Esophagus muscularis mucosa (tissue), 4 donors: Measurements from ENCODE around the gene LOXL1. TPM values are rescaled to one million over a fixed set of nuclear protein-coding genes. Genes with fewer than 3 reads are reported as not detected.
A peak's percentile ranks its signal among the peaks of the same experiment; 100 is the strongest.

Experiments
- DNase-seq: peaks from one replicate; pipeline ENCODE4 v3.0.0-alpha.2; 2017; ENCODE audit errors: extremely low spot score
- H3K27ac ChIP-seq, 4 donors: fragments of 200-600 bp; sonication (generic); replicated peaks in 1 of 4; 1 replicate in 3 of 4; 2 replicates in 1 of 4; pipeline ENCODE4 v1.5.1; 2016 to 2019; ENCODE audit warnings: mild to moderate bottlenecking in 1 of 4
- H3K27me3 ChIP-seq, 4 donors: fragments of 200-600 bp; sonication (generic); one replicate each; pipeline versions ENCODE4 v1.5.1 to v1.6.0; 2016 to 2019
- H3K36me3 ChIP-seq, 4 donors: fragments of 200-600 bp; sonication (generic); one replicate each; pipeline ENCODE4 v1.5.1; 2016 to 2019
- H3K4me1 ChIP-seq, 4 donors: fragments of 200-600 bp; sonication (generic); one replicate each; pipeline ENCODE4 v1.5.1; 2016 to 2019
- H3K4me3 ChIP-seq, 4 donors: fragments of 200-600 bp; sonication (generic); 1 replicate in 2 of 4; 2 replicates in 2 of 4; pipeline ENCODE4 v1.5.1; 2016 to 2019; ENCODE audit warnings: mild to moderate bottlenecking in 4 of 4, moderate library complexity in 1 of 4
- H3K9me3 ChIP-seq, 4 donors: fragments of 200-600 bp; sonication (generic); 1 replicate in 3 of 4; 2 replicates in 1 of 4; pipeline ENCODE4 v1.5.1; 2016 to 2019
- EP300 ChIP-seq: sonication (generic); formaldehyde crosslinking; IDR thresholded peaks from one replicate; pipeline ENCODE4 v1.6.1; 2017; ENCODE audit warnings: antibody characterized with exemption
- POLR2A ChIP-seq: fragments of 450-650 bp; IDR thresholded peaks from one replicate; pipeline ENCODE4 v1.6.1; 2017; ENCODE audit warnings: antibody characterized with exemption, moderate library complexity, mild to moderate bottlenecking, low read depth
- POLR2AphosphoS5 ChIP-seq, 2 donors: sonication (generic); formaldehyde crosslinking; IDR thresholded peaks; one replicate each; pipeline ENCODE4 v1.6.1; 2017; ENCODE audit warnings: antibody characterized with exemption in 2 of 2
- WGBS: methylation state at CpG from one replicate; pipeline ENCODE4 v1.1.5; 2018; 5-methylcytosine and 5-hydroxymethylcytosine counted together
- intact Hi-C: fragments of 100-400 bp; cut with DNase I; formaldehyde crosslinking; loops from one replicate; pipeline ENCODE4 v1.15.1; 2023
- total RNA-seq, 4 donors: library from RNA; depleted of rRNA; stranded (reverse); fragments of >200 nt; gene quantifications; one replicate each; pipeline versions ENCODE4 v1.1.0 to v1.2.1, GENCODE V29; 2016
- TF ChIP-seq, protein P1 (sequence below), 3 experiments: fragments of 200-600 bp in 2 of 3; fragments of 450-650 bp in 1 of 3; sonication (generic) in 2 of 3; IDR thresholded peaks; one replicate each; pipeline ENCODE4 v1.5.1; 2017 to 2019; ENCODE audit warnings: antibody characterized with exemption in 3 of 3, mild to moderate bottlenecking in 2 of 3, moderate library complexity in 1 of 3

The LOXL1 gene
- total RNA-seq, 4 donors from 2014 or later, result 19.7 to 84.3 (median 39.1) TPM

DNA sequence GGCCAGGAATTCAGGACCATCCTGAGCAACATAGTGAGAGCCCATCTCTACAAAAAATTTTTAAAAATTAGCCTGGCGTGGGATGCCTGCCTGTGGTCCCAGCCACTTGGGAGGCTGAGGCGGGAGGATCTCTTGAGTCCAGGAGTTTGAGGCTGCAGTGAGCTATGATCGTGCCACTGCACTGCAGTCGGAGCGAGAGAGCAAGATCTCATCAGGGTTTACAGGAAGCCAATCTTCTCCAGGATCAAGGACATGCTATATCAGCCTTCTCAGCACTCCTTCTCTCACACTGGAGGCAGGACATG lies 66.3 kb downstream of the LOXL1 start:
- H3K4me3 ChIP-seq, result peak overlapping the region; percentile 76 to 91 (median 86)
- no peak for TF ChIP-seq POLR2AphosphoS5 (IDR thresholded peaks at IDR 0.05)
- TF ChIP-seq EP300, result no peak
- no peak for TF ChIP-seq POLR2A
- TF ChIP-seq, protein P1, sequence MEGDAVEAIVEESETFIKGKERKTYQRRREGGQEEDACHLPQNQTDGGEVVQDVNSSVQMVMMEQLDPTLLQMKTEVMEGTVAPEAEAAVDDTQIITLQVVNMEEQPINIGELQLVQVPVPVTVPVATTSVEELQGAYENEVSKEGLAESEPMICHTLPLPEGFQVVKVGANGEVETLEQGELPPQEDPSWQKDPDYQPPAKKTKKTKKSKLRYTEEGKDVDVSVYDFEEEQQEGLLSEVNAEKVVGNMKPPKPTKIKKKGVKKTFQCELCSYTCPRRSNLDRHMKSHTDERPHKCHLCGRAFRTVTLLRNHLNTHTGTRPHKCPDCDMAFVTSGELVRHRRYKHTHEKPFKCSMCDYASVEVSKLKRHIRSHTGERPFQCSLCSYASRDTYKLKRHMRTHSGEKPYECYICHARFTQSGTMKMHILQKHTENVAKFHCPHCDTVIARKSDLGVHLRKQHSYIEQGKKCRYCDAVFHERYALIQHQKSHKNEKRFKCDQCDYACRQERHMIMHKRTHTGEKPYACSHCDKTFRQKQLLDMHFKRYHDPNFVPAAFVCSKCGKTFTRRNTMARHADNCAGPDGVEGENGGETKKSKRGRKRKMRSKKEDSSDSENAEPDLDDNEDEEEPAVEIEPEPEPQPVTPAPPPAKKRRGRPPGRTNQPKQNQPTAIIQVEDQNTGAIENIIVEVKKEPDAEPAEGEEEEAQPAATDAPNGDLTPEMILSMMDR (IDR thresholded peaks at IDR 0.05), result no peak
- 80% methylated on average over 5 of the region's 5 CpGs for WGBS
- peaks cover 82 to 92% (median 89%) of the 10 kb centered on the region in 4 donors for H3K4me1 ChIP-seq
- H3K27ac ChIP-seq, result peak overlapping the region; percentile 81 to 97 (median 85)
- intact Hi-C loops, result no loop called here
- H3K9me3 ChIP-seq, result no peaks in the 10 kb centered on the region
- no peaks in the 10 kb centered on the region for H3K27me3 ChIP-seq
- H3K36me3 ChIP-seq, result peaks cover 0 to 16% (median 12%) of the 10 kb centered on the region in 4 donors
- DNase-seq, result no peak

DNA sequence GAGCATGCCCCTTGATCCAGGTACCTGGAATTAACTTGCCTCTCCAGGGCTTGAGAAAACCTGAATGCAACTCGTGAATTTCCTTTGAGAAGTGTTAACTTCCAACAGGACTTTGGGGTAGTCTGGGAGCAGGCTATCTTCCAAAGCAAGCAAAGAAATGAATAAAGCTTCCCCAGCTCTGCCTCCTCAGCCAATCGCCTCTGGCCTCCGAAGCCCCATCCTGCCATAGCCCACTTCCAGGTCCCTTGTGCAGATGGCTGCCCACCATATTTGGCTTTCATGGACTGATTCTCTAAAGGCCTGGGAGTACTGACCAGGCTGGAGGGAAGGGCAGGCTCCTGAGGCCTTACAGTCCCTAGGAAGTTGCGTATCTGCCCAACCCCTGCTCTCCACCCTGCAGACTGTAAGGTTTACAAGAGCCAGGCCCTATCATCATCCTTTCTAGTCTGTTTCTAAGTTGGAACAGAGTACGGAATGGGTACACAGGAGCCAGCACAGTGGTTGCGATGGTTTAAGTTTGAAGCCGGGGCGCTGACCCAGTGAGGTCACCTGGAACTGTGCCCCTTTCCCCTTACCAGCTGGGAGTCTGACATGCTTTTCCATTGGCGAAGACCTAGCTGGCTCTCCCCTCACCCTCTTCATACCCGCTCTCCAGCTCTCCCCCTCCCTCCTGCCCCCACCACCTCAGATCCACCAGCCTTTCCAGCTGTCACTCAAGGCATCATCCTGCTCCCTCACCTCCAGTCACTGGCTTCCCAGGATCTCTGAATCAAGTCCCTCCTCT lies 67.1 kb downstream of the LOXL1 start:
- WGBS, result 86% methylated on average over 7 of the region's 10 CpGs
- H3K9me3 ChIP-seq, result no peaks in the 10 kb centered on the region
- intact Hi-C loops, result no loop called here
- peak overlapping the region in 3 of 4 donors; percentile 94 to 97 (median 97) for H3K27ac ChIP-seq
- H3K36me3 ChIP-seq, result peaks cover 0 to 15% (median 12%) of the 10 kb centered on the region in 4 donors
- no peak for DNase-seq
- H3K4me1 ChIP-seq, result peaks cover 80 to 92% (median 89%) of the 10 kb centered on the region in 4 donors
- H3K27me3 ChIP-seq, result no peaks in the 10 kb centered on the region
- peak overlapping the region; percentile 76 to 93 (median 88) for H3K4me3 ChIP-seq
- TF ChIP-seq POLR2A (no peak), EP300 (no peak), POLR2AphosphoS5 (IDR thresholded peaks at IDR 0.05) (no peak)
- TF ChIP-seq, protein P1 (IDR thresholded peaks at IDR 0.05), result no peak

DNA sequence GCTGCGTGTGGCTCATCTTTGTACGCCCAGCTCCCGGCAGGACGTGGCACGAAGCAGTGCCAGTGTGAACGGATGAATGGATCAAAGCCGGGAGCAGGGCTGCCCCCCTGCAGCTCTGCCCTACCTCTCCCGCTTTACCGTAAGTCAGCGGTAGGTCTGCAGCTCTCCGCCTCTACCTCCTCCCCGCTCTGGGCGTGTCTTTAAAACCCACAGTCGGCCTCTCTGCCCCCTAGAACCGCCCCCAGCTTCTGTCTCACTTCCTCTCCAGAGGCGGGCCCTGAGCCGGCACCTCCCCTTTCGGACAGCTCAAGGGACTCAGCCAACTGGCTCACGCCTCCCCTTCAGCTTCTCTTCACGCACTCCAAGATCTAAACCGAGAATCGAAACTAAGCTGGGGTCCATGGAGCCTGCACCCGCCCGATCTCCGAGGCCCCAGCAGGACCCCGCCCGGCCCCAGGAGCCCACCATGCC lies 68.2 kb downstream of the LOXL1 start, which contains the start of gene PML:
Gene PML, plus strand, starts transcription at position 304 of the 471 bp plus-strand sequence. Its CDS starts 97 bp downstream, at position 401.
- H3K27me3 ChIP-seq, result no peaks in the 10 kb centered on the region
- H3K9me3 ChIP-seq, result no peaks in the 10 kb centered on the region
- 2% methylated on average over 12 of the region's 27 CpGs for WGBS
- peak; percentile 99 for DNase-seq
- peak within 1 kb of the TSS; percentile 76 to 93 (median 88) for H3K4me3 ChIP-seq
- peaks cover 0 to 18% (median 15%) of the 10 kb centered on the region in 4 donors for H3K36me3 ChIP-seq
- peaks cover 76 to 92% (median 89%) of the 10 kb centered on the region in 4 donors for H3K4me1 ChIP-seq
- TF ChIP-seq, protein P1 (IDR thresholded peaks at IDR 0.05), result peak in 1 of 3 experiments; percentile 34
- TF ChIP-seq POLR2AphosphoS5 (IDR thresholded peaks at IDR 0.05) (peak; percentile 88 to 93), POLR2A (no peak), EP300 (no peak)
- H3K27ac ChIP-seq, result peak within 1 kb of the TSS; percentile 89 to 97 (median 96)
- intact Hi-C loops, result no loop called here

DNA sequence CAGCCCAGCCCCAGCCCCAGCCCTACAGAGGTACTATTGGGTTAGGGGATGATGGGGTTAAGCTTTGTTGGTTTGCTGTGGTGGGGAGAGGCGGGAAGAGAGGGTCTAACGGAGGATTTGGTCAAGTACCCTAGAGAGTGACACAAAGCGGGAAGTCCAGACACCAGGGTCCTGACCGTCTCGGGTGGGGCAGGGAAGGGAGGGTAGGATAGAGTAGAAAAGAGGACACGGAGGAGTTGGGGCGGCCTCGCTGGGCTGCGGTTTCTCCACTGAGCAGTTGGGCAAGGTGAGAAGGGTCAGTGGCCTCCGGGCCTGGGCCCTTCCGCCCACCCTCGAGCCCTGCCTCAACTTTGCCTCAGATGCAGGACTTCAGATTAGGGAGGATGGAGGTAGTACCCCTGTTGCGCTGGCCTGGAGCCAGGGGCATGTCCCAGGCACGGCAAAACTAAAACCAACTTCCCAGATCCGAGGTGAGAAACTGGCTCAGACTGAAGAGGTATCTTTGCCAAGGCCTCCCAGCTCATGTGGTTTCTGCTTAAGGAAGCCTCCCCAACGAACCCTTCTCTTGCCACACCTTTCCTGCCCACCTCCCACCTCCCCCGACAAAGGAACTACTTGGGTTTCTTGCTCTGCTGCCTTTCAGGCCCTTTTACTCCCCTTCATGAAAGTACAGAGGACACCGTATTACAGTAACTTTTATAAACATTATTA lies 68.8 kb downstream of the LOXL1 start:
- Histone ChIP-seq H3K27me3 (no peaks in the 10 kb centered on the region), H3K27ac (peak overlapping the region; percentile 89 to 97 (median 96)), H3K36me3 (peaks cover 3 to 24% (median 18%) of the 10 kb centered on the region in 4 donors), H3K9me3 (no peaks in the 10 kb centered on the region), H3K4me3 (peak overlapping the region; percentile 76 to 93 (median 88)), H3K4me1 (peaks cover 73 to 92% (median 89%) of the 10 kb centered on the region in 4 donors)
- DNase-seq, result no peak
- intact Hi-C loops, result no loop called here
- under 1% methylated on average over 18 of the region's 18 CpGs for WGBS
- TF ChIP-seq EP300 (no peak), POLR2AphosphoS5 (IDR thresholded peaks at IDR 0.05) (peak in 1 of 2 donors; percentile 8)
- TF ChIP-seq, protein P1 (IDR thresholded peaks at IDR 0.05), result no peak
